PFSK-1 (cell line): ENCODE measurements around the gene IGSF9B.

ENCODE experiments used
- FOXP2 ChIP-seq: optimal IDR thresholded peaks from 2 replicates; pipeline ENCODE3; 2011; ENCODE audit warnings: borderline replicate concordance, control low read depth, inconsistent platforms; ENCODE audit not compliant: insufficient read depth; ENCODE audit errors: extremely low read length, extremely low read depth
- POLR2AphosphoS5 ChIP-seq: IDR thresholded peaks from 2 replicates; pipeline ENCODE4 v1.6.1; 2012; ENCODE audit warnings: low read depth, mild to moderate bottlenecking, control low read depth, low read length, moderate library complexity
- REST ChIP-seq, 2 experiments: IDR thresholded peaks; 2 replicates each; pipeline versions ENCODE4 v1.6.1 to v1.8.0; 2011 to 2012; ENCODE audit warnings: low read depth in 2 of 2, low read length in 2 of 2, control low read depth in 1 of 2, inconsistent platforms in 1 of 2, mild to moderate bottlenecking in 1 of 2, moderate library complexity in 1 of 2; ENCODE audit not compliant: insufficient read depth in 1 of 2
- SIN3A ChIP-seq: IDR thresholded peaks from 2 replicates; pipeline ENCODE4 v1.6.1; 2012; ENCODE audit warnings: mild to moderate bottlenecking, low read length, moderate library complexity, borderline replicate concordance; ENCODE audit not compliant: insufficient read depth
- TAF1 ChIP-seq: IDR thresholded peaks from 2 replicates; pipeline ENCODE4 v1.6.1; 2012; ENCODE audit warnings: low read length, control low read depth, borderline replicate concordance; ENCODE audit not compliant: insufficient read depth

The IGSF9B gene

GRCh38 chr11:133941546-133941945 lies 15.2 kb downstream of the IGSF9B start:
- TF ChIP-seq REST (IDR thresholded peaks at IDR 0.05; ENCODE audit: insufficient read depth in 1 of 2, low read depth in 2 of 2, low read length in 2 of 2), result no peak
- no peak for TF ChIP-seq TAF1
- no peak for TF ChIP-seq POLR2AphosphoS5
- TF ChIP-seq FOXP2, result no peak
- TF ChIP-seq SIN3A, result no peak

- TF ChIP-seq SIN3A (no peak), TAF1 (no peak), POLR2AphosphoS5 (no peak), FOXP2 (no peak), REST (IDR thresholded peaks at IDR 0.05; ENCODE audit: insufficient read depth in 1 of 2, low read depth in 2 of 2, low read length in 2 of 2) (no peak)
These were observed 16.7 kb downstream of the IGSF9B start for GRCh38 chr11:133940034-133940433.

GRCh38 chr11:133939558-133939957 lies 17.2 kb downstream of the IGSF9B start:
- TF ChIP-seq TAF1, result no peak
- TF ChIP-seq FOXP2, result no peak
- TF ChIP-seq POLR2AphosphoS5, result no peak
- TF ChIP-seq SIN3A, result no peak
- TF ChIP-seq REST (IDR thresholded peaks at IDR 0.05; ENCODE audit: insufficient read depth in 1 of 2, low read depth in 2 of 2, low read length in 2 of 2), result no peak

- TF ChIP-seq TAF1 (no peak), SIN3A (no peak), FOXP2 (no peak), REST (IDR thresholded peaks at IDR 0.05; ENCODE audit: insufficient read depth in 1 of 2, low read depth in 2 of 2, low read length in 2 of 2) (no peak), POLR2AphosphoS5 (no peak)
These were observed 18.6 kb downstream of the IGSF9B start for GRCh38 chr11:133938166-133938565.

- TF ChIP-seq TAF1, result no peak
- no peak for TF ChIP-seq SIN3A
- TF ChIP-seq REST (IDR thresholded peaks at IDR 0.05; ENCODE audit: insufficient read depth in 1 of 2, low read depth in 2 of 2, low read length in 2 of 2), result no peak
- TF ChIP-seq POLR2AphosphoS5, result no peak
- no peak for TF ChIP-seq FOXP2
These were observed 19.3 kb downstream of the IGSF9B start for GRCh38 chr11:133937468-133937867.
